Natural killer cell (primary cell): ENCODE measurements around the gene ALG1. TPM values are rescaled to one million over a fixed set of nuclear protein-coding genes. Genes with fewer than 3 reads are reported as not detected.

ENCODE experiments used
- ATAC-seq, 3 donors: fragments of 150-1000 bp in 2 of 3; fragments of 200-7000 bp in 1 of 3; cut with Tn5 transposase; 1 replicate in 1 of 3; 2 replicates in 2 of 3; pipeline ENCODE4 v1.10.0; 2021; ENCODE audit warnings: mild to moderate bottlenecking in 2 of 3, moderate library complexity in 2 of 3
- DNase-seq, 2 donors: peaks; one replicate each; pipeline versions ENCODE4 v3.0.0 to v3.0.0-alpha.2; 2013 to 2021; ENCODE audit warnings: mixed read lengths in 1 of 2
- H3K27ac ChIP-seq: one replicate; pipeline ENCODE4 v1.5.1; 2013; ENCODE audit warnings: mild to moderate bottlenecking, low read length
- H3K27me3 ChIP-seq: one replicate; pipeline ENCODE4 v1.6.1; 2013; ENCODE audit warnings: low read length; ENCODE audit not compliant: control insufficient read depth, insufficient read depth
- H3K36me3 ChIP-seq: one replicate; pipeline ENCODE4 v1.6.1; 2013; ENCODE audit warnings: low read length; ENCODE audit not compliant: control insufficient read depth, insufficient read depth
- H3K4me1 ChIP-seq: one replicate; pipeline ENCODE4 v1.6.1; 2013; ENCODE audit warnings: low read length; ENCODE audit not compliant: control insufficient read depth, insufficient read depth
- H3K4me3 ChIP-seq: one replicate; pipeline ENCODE4 v1.5.1; 2013; ENCODE audit warnings: low read length
- H3K9me3 ChIP-seq: one replicate; pipeline ENCODE4 v1.6.1; 2013; ENCODE audit warnings: low read length; ENCODE audit not compliant: control insufficient read depth, insufficient read depth
- H3K27ac Mint-ChIP-seq, 2 donors: one replicate each; pipeline ENCODE4 v1.8.0; 2022; ENCODE audit warnings: mild to moderate bottlenecking in 2 of 2, mixed read lengths in 2 of 2, moderate library complexity in 1 of 2
- H3K27me3 Mint-ChIP-seq, 2 donors: one replicate each; pipeline ENCODE4 v1.8.0; 2022; ENCODE audit warnings: low read depth in 2 of 2, mixed read lengths in 2 of 2
- H3K36me3 Mint-ChIP-seq: one replicate; pipeline ENCODE4 v1.8.0; 2022; ENCODE audit warnings: mixed read lengths
- H3K4me1 Mint-ChIP-seq, 2 donors: one replicate each; pipeline ENCODE4 v1.8.0; 2022; ENCODE audit warnings: mixed read lengths in 2 of 2
- H3K4me3 Mint-ChIP-seq: one replicate; pipeline ENCODE4 v1.8.0; 2022; ENCODE audit warnings: mild to moderate bottlenecking, moderate library complexity, mixed read lengths
- H3K9me3 Mint-ChIP-seq, 2 donors: one replicate each; pipeline ENCODE4 v1.8.0; 2022; ENCODE audit warnings: mixed read lengths in 2 of 2
- CTCF ChIP-seq: fragments of 200-600 bp; IDR thresholded peaks from one replicate; pipeline ENCODE4 v1.8.0; 2022; ENCODE audit warnings: antibody characterized with exemption
- WGBS: methylation state at CpG from one replicate; pipeline ENCODE4 v1.1.7; 2013; ENCODE audit warnings: missing lambda C conversion rate; ENCODE audit not compliant: insufficient coverage; 5-methylcytosine and 5-hydroxymethylcytosine counted together
- intact Hi-C: fragments of 100-400 bp; cut with micrococcal nuclease; formaldehyde crosslinking; loops from one replicate; pipeline ENCODE4 v1.14.2; 2022
- total RNA-seq, 4 donors: library from RNA; stranded (reverse); fragments of 120-200 nt in 1 of 4; gene quantifications; one replicate each; pipeline versions ENCODE4 v1.2.3 to v1.2.4, GENCODE V29; 2013 to 2022

Gene ALG1
- total RNA-seq, 3 donors from 2014 or later (not counting 1 experiment from before 2014, with no cell fraction given), result 13.4 to 20.0 (median 17.4) TPM

GRCh38 chr16:5060073-5060641 lies 11.5 kb upstream of the ALG1 start:
- no peaks in the 10 kb centered on the region for H3K4me1 Mint-ChIP-seq
- no peaks in the 10 kb centered on the region for H3K9me3 ChIP-seq
- ATAC-seq (no peak), DNase-seq (no peak)
- H3K9me3 Mint-ChIP-seq, result no peaks in the 10 kb centered on the region
- whole genome bisulfite sequencing, result 92% methylated on average over 9 of the region's 10 CpGs
- intact Hi-C loops, result no loop called here
- H3K36me3 Mint-ChIP-seq, result no peaks in the 10 kb centered on the region
- no peak overlapping the region for H3K27ac Mint-ChIP-seq
- peaks cover 0 to 10% of the 10 kb centered on the region in 2 donors for H3K27me3 Mint-ChIP-seq
- H3K4me3 ChIP-seq, result no peak overlapping the region
- H3K27ac ChIP-seq, result no peak overlapping the region
- H3K36me3 ChIP-seq, result no peaks in the 10 kb centered on the region
- H3K4me3 Mint-ChIP-seq, result no peak overlapping the region
- no peak for TF ChIP-seq CTCF
- no peaks in the 10 kb centered on the region for H3K4me1 ChIP-seq
- H3K27me3 ChIP-seq, result no peaks in the 10 kb centered on the region

GRCh38 chr16:5062051-5062450 lies 9.6 kb upstream of the ALG1 start:
- Mint-ChIP-seq H3K4me1 (no peaks in the 10 kb centered on the region), H3K27me3 (peaks cover 0 to 7% of the 10 kb centered on the region in 2 donors), H3K9me3 (no peaks in the 10 kb centered on the region), H3K36me3 (no peaks in the 10 kb centered on the region), H3K4me3 (no peak overlapping the region), H3K27ac (no peak overlapping the region)
- no peak overlapping the region for H3K4me3 ChIP-seq
- H3K9me3 ChIP-seq, result no peaks in the 10 kb centered on the region
- no peaks in the 10 kb centered on the region for H3K4me1 ChIP-seq
- intact Hi-C loops, result no loop called here
- 86% methylated on average over 11 of the region's 11 CpGs for WGBS
- DNase-seq (no peak), ATAC-seq (no peak)
- H3K27me3 ChIP-seq, result no peaks in the 10 kb centered on the region
- H3K27ac ChIP-seq, result no peak overlapping the region
- no peak for TF ChIP-seq CTCF
- no peaks in the 10 kb centered on the region for H3K36me3 ChIP-seq

- no peaks in the 10 kb centered on the region for H3K27me3 ChIP-seq
- no peaks in the 10 kb centered on the region for H3K4me1 ChIP-seq
- Mint-ChIP-seq H3K9me3 (no peaks in the 10 kb centered on the region), H3K36me3 (no peaks in the 10 kb centered on the region), H3K4me1 (no peaks in the 10 kb centered on the region), H3K4me3 (no peak overlapping the region), H3K27me3 (peaks cover 0 to 7% of the 10 kb centered on the region in 2 donors), H3K27ac (no peak overlapping the region)
- DNase-seq (no peak), ATAC-seq (no peak)
- no peaks in the 10 kb centered on the region for H3K36me3 ChIP-seq
- intact Hi-C loops, result no loop called here
- no peak overlapping the region for H3K27ac ChIP-seq
- no peaks in the 10 kb centered on the region for H3K9me3 ChIP-seq
- no peak overlapping the region for H3K4me3 ChIP-seq
- WGBS, result 78% methylated on average over 19 of the region's 19 CpGs
- no peak for TF ChIP-seq CTCF
Observed at GRCh38 chr16:5062790-5063765, 8.6 kb upstream of the ALG1 start.
